Activated naive CD4-positive, alpha-beta T cell treated with anti-CD3 and anti-CD28 coated beads, Interleukin-2, amount 50 U/mL, for 16 hours (primary cell): Measurements from ENCODE around the gene ANKRD11.
"Not testable (repeated sequence)": the region's sequence is repeated elsewhere in the genome, so short reads cannot be mapped to it uniquely, and the experiment has no call there.

ENCODE experiments used
- DNase-seq: peaks from one replicate; pipeline ENCODE4 v3.0.0-alpha.2; 2020

ANKRD11 gene

DNA sequence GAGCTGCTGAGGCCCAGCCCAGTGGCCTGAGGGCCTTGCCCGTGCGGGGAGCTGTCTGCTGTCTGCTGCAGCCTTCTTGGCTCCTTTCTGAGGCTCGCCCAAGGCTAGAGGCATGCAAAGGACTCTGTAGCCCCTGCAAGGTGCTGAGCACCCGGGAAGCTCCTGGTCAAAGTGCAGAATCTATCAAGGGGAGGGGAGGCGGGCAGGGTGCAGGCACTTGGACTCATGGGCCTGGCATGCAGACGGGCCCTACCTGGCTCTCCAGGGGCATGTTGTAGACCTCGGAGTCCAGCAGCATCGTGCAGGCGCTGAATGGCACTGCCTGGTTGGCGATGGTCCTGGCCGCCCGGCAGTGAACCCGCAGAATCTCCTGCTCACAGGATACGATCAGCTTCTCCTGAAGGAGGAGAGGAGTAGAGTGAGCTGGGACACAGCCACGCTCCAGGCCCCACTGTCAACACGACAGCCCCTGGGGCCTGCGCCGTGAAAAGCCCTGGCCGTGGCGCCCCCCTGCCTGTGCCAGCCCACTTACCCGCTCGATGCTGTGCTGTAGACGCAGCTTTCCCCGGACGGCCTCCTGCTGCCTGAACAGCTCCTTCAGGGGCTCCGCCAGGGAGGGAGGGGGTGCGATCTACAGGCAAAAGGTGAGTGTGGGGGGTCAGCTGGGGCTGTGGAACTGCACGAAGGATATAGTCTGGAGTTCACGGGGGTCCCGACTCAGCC, 215.6 kb downstream of the ANKRD11 start:
- no peak for DNase-seq

- DNase-seq, result no peak
These were observed 216.5 kb downstream of the ANKRD11 start for GRCh38 chr16:89273741-89274472.

GRCh38 chr16:89272631-89273030, 217.7 kb downstream of the ANKRD11 start:
- no peak for DNase-seq

DNA sequence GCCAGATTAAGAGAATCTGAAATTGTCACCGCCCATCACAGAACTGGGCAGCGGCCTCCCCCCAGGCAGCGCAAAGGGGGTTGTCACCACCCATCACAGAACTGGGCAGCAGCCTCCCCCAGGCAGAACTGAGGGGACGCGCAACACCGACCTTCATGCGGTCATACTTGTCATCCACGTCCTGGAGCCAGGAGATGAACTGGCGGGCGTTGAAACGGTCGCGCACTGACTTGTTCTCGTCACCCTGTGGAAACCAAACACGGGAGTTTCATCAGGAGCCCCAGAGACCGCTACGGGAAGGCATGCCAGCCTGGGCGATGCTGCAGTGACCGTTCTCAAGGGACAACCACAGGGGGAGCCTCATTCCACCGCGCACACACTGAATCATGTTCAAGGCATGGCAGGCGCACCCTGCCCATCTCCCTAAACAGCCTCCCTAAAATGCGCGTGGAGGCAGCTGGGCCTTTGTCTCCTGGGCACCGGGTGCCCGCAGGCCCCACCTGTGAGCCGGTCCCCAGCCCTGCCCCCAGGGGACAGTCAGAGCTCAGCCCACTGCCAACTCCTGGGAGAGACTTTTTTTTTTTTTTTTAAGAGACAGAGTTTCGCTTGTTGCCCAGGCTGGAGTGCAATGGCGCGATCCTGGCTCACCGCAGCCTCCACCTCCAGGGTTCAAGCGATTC, 219.6 kb downstream of the ANKRD11 start:
- no peak for DNase-seq

DNA sequence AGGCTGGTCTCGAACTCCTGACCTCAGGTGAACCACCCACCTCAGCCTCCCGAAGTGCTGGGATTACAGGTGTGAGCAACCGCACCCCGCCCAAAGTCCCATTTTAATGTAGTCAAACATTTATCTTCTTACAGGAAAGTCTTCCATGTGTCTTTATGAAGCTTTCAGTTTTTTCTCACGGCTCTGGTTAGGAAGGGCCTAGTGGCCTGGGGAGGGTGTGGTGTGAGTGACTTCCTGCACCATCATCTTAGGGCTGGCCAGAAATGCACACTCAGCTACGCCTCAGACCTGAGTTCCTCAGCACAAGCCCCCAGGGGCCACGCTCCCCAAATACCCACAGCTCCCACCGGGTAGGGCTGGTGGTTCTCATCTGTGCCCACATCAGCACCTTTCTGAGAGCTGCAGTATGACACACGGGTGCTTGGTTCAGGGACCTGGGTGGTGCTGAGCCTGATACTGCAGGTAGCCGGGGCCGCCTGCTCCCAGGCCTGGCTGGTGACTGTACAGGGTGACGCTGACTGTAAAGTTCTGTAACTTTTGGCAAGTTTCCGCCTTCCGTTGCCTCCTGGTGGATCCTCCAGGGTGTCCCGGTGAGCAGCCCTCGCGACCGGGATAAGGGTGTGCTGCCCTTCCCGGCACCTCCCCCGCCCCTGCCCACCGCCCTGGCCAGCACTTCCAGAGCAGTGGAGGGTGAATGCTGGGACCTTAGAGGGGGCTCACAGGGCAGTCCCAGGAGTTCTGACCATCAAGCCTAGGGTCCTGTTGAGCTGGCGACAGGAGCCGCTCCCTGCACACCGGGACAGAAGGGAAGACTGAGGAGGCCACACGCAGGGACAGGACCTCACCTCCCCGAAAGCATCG, 220.3 kb downstream of the ANKRD11 start:
- DNase-seq, result no peak

- DNase-seq, result no peak
These were observed 221.2 kb downstream of the ANKRD11 start for GRCh38 chr16:89268987-89269735.

- DNase-seq, result no peak
These were observed 221.8 kb downstream of the ANKRD11 start for GRCh38 chr16:89268585-89268984.

GRCh38 chr16:89267746-89268145, 222.6 kb downstream of the ANKRD11 start:
- DNase-seq, result not testable (repeated sequence)

DNA sequence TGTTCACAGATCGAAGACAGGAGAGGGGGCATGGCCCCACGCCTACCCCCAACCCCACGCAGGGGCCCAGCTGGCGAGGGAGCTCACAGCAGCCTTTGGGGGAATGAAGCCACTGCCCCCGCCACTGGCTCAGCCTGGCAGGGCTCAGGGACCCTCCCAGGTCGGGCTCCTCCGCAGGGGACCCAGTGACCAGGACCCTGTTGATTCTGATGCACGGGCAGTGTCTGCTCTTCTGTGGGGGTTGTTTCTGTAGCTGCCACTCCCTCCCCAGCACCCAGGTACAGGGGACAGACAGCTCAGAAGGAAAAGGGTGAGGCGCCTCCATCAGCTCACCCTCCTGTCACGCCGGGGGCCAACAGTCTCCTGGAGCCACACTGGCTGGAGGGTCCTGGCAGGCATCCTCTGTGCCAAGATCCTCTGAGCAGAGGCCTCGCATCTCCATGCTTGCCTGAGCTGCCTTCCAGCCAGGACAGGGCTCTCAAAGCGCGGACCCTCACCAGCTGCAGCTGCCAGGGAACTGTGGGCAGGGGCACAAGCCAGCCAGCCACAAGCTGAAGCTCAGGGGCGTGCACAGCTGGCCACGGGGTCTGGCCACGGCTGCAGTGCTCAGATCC, 223.7 kb downstream of the ANKRD11 start:
- no peak for DNase-seq

- DNase-seq, result no peak
These were observed 224.7 kb downstream of the ANKRD11 start for GRCh38 chr16:89265647-89266046.

- no peak for DNase-seq
These were observed 225.4 kb downstream of the ANKRD11 start for GRCh38 chr16:89264800-89265550.

DNA sequence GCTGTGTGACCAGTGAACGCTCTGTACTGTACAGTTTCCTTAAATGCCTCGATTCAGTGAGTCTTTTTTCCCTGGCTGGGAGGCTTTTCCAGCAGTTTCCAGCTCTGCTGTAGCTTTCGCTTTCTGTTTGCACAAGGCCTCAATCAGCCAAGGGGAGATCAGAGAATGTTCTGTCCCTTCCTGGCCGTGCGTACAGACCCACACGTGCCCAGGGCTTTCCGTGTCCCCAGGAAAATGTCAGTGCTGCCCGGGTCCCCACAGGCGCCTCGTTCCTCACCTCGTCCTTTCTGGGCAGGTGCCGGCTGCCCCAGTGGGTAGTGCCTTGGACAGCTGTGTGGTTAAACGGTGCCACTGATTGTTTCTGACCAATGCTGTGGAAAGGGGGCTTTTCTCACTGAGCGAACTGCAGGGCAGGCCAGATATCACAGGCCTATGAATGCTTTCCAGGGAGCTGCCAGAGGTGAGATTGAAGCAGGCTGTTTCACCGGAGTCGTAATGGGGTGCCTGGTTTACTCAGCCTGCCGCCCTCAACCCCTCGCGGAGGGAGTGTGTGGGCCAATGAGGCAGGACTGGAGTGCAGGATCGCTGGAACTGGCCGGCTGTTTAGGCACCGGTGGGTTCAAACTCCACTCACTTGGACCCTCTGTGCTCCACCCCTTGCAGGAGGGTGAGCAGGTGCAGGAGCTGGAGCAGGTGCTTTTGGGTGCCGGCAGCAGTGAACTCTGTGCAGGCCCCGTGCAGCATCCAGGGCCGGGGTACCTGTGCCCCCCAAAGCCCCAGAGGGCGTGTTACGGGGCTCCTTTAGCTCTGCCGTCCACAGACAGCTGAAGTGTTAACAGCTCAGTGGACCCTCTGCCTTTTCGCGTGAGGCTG, 228.4 kb downstream of the ANKRD11 start:
- DNase-seq, result no peak

DNA sequence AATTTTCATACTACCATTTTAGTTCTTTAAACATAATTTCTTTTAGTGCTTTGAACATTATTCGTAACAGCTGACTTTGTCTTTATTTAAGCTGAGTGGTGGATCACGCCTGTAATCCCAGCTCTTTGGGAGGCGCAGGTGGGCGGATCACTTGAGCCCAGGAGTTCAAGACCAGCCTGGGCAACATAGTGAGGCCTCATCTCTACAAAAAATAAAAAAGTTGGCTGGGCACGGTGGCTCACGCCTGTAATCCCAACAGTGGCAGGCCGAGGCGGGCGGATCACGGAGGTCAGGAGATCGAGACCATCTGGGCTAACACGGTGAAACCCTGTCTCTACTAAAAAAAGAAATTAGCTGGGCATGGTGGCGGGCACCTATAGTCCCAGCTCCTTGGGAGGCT, 230.5 kb downstream of the ANKRD11 start:
- DNase-seq, result not testable (repeated sequence)

- DNase-seq, result no peak
These were observed 232.4 kb downstream of the ANKRD11 start for GRCh38 chr16:89257757-89258465.

GRCh38 chr16:89257281-89257731, 233.1 kb downstream of the ANKRD11 start:
- DNase-seq, result no peak

DNA sequence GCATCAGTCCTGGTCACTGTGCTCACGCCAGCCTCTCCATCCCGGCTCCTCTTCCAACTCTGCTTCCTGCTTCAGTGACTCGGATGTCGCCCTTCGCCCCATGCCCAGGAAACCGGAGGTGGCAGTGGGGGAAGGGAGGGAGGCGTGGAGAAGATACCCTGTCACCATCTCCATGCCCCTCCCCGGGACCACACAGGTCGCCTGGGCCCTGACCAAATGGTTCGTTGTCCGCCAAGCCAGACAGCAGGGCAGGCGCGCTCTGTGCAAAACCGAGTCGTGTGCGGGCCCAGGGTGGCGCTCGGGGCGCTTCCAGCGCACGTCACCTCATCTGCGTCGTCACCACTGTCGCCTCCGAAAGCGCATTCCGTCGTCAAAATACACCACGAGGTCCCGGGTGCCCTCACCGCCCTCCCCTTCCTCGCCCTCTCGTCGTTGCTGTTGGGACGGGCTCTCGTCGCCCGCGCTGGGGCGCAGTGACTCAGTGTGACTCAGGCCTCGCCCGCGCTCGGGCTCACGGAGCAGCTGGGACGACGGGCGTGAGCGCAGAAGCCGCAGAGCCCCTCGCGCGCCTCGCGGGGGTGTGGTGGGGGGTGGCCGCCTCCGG, 233.6 kb downstream of the ANKRD11 start:
- peak; percentile 86 for DNase-seq

GRCh38 chr16:89253548-89254287, 236.6 kb downstream of the ANKRD11 start:
- DNase-seq, result no peak
